Measurements from ENCODE around the gene PXMP4.

The PXMP4 gene

DNA sequence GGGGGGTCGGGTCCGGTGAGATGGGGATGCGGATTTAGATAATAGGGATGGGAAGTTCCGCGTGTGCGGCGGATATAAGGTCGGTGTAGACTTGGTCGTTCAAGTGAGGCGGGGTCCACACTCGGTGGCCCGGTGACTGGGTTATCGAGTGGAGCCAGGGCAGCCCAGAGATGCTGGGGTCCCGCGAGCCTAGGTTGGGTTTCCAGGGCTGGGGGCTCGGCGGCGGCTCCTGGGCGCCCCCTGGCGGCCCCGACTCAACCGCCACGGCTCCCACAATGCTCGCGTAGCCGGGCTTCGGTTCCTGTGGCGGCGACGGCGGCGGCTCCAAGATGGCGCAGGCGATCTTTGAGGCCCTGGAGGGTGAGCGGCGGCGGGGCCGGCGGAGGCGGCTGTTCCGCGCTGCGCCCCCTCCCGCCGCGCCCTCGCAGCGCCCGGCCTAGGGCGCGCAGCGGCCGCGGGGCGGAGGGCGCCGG, 11.6 kb upstream of the PXMP4 start, which contains the start of gene ZNF341 (continued):
- TF ChIP-seq, protein P1, sequence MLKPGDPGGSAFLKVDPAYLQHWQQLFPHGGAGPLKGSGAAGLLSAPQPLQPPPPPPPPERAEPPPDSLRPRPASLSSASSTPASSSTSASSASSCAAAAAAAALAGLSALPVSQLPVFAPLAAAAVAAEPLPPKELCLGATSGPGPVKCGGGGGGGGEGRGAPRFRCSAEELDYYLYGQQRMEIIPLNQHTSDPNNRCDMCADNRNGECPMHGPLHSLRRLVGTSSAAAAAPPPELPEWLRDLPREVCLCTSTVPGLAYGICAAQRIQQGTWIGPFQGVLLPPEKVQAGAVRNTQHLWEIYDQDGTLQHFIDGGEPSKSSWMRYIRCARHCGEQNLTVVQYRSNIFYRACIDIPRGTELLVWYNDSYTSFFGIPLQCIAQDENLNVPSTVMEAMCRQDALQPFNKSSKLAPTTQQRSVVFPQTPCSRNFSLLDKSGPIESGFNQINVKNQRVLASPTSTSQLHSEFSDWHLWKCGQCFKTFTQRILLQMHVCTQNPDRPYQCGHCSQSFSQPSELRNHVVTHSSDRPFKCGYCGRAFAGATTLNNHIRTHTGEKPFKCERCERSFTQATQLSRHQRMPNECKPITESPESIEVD (tag by site-specific recombination; IDR thresholded peaks at IDR 0.05) = no peak
- TF ChIP-seq GLI2 (tag by site-specific recombination; IDR thresholded peaks at IDR 0.05; ENCODE audit: borderline replicate concordance, low read depth) = no peak; the same call in 1 of the 2 replicates
- no peak for TF ChIP-seq ZNF670 (tag by site-specific recombination; IDR thresholded peaks at IDR 0.05; ENCODE audit: low read depth)
- no peak for TF ChIP-seq ZFP41 (tag by site-specific recombination; IDR thresholded peaks at IDR 0.05; ENCODE audit: borderline replicate concordance)
- TF ChIP-seq, protein P2, sequence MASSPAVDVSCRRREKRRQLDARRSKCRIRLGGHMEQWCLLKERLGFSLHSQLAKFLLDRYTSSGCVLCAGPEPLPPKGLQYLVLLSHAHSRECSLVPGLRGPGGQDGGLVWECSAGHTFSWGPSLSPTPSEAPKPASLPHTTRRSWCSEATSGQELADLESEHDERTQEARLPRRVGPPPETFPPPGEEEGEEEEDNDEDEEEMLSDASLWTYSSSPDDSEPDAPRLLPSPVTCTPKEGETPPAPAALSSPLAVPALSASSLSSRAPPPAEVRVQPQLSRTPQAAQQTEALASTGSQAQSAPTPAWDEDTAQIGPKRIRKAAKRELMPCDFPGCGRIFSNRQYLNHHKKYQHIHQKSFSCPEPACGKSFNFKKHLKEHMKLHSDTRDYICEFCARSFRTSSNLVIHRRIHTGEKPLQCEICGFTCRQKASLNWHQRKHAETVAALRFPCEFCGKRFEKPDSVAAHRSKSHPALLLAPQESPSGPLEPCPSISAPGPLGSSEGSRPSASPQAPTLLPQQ (tag by site-specific recombination; IDR thresholded peaks at IDR 0.05) = peak; percentile 32; the same call in 1 of the 2 replicates
- peak; percentile 46; the same call in 1 of the 2 replicates for TF ChIP-seq SP7 (tag by site-specific recombination; IDR thresholded peaks at IDR 0.05)
- TF ChIP-seq ZSCAN16 (tag by site-specific recombination; IDR thresholded peaks at IDR 0.05) = no peak
- TF ChIP-seq, protein P3, sequence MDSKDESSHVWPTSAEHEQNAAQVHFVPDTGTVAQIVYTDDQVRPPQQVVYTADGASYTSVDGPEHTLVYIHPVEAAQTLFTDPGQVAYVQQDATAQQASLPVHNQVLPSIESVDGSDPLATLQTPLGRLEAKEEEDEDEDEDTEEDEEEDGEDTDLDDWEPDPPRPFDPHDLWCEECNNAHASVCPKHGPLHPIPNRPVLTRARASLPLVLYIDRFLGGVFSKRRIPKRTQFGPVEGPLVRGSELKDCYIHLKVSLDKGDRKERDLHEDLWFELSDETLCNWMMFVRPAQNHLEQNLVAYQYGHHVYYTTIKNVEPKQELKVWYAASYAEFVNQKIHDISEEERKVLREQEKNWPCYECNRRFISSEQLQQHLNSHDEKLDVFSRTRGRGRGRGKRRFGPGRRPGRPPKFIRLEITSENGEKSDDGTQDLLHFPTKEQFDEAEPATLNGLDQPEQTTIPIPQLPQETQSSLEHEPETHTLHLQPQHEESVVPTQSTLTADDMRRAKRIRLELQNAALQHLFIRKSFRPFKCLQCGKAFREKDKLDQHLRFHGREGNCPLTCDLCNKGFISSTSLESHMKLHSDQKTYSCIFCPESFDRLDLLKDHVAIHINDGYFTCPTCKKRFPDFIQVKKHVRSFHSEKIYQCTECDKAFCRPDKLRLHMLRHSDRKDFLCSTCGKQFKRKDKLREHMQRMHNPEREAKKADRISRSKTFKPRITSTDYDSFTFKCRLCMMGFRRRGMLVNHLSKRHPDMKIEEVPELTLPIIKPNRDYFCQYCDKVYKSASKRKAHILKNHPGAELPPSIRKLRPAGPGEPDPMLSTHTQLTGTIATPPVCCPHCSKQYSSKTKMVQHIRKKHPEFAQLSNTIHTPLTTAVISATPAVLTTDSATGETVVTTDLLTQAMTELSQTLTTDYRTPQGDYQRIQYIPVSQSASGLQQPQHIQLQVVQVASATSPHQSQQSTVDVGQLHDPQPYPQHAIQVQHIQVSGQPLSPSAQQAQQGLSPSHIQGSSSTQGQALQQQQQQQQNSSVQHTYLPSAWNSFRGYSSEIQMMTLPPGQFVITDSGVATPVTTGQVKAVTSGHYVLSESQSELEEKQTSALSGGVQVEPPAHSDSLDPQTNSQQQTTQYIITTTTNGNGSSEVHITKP (tag by site-specific recombination; IDR thresholded peaks at IDR 0.05) = peak; percentile 59
- no peak for TF ChIP-seq ZNF747 (tag by site-specific recombination; IDR thresholded peaks at IDR 0.05)
- TF ChIP-seq ZNF10 (tag by site-specific recombination; IDR thresholded peaks at IDR 0.05) = no peak
- TF ChIP-seq ZNF133 (tag by site-specific recombination; IDR thresholded peaks at IDR 0.05) = no peak
- TF ChIP-seq ZNF174 (tag by site-specific recombination; IDR thresholded peaks at IDR 0.05) = no peak
- no peak for TF ChIP-seq ZNF112 (tag by site-specific recombination; IDR thresholded peaks at IDR 0.05)
- TF ChIP-seq, protein P4, sequence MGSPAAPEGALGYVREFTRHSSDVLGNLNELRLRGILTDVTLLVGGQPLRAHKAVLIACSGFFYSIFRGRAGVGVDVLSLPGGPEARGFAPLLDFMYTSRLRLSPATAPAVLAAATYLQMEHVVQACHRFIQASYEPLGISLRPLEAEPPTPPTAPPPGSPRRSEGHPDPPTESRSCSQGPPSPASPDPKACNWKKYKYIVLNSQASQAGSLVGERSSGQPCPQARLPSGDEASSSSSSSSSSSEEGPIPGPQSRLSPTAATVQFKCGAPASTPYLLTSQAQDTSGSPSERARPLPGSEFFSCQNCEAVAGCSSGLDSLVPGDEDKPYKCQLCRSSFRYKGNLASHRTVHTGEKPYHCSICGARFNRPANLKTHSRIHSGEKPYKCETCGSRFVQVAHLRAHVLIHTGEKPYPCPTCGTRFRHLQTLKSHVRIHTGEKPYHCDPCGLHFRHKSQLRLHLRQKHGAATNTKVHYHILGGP (tag by site-specific recombination; IDR thresholded peaks at IDR 0.05) = no peak
- TF ChIP-seq, protein P5, sequence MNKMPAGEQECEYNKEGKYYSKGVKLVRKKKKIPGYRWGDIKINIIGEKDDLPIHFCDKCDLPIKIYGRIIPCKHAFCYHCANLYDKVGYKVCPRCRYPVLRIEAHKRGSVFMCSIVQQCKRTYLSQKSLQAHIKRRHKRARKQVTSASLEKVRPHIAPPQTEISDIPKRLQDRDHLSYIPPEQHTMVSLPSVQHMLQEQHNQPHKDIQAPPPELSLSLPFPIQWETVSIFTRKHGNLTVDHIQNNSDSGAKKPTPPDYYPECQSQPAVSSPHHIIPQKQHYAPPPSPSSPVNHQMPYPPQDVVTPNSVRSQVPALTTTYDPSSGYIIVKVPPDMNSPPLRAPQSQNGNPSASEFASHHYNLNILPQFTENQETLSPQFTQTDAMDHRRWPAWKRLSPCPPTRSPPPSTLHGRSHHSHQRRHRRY (tag by site-specific recombination; IDR thresholded peaks at IDR 0.05) = no peak
- TF ChIP-seq ZNF830 (tag by site-specific recombination; IDR thresholded peaks at IDR 0.05; ENCODE audit: low read depth) = no peak
- 0 out of 2 replicates have a peak, but pooled peaks have one; percentile 25 for TF ChIP-seq OVOL3 (tag by site-specific recombination; IDR thresholded peaks at IDR 0.05)
- TF ChIP-seq, protein P6, sequence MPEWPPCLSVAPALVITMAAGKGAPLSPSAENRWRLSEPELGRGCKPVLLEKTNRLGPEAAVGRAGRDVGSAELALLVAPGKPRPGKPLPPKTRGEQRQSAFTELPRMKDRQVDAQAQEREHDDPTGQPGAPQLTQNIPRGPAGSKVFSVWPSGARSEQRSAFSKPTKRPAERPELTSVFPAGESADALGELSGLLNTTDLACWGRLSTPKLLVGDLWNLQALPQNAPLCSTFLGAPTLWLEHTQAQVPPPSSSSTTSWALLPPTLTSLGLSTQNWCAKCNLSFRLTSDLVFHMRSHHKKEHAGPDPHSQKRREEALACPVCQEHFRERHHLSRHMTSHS (tag by site-specific recombination; IDR thresholded peaks at IDR 0.05) = no peak
- no peak for TF ChIP-seq ZNF561 (tag by site-specific recombination; IDR thresholded peaks at IDR 0.05; ENCODE audit: borderline replicate concordance)
- no peak for TF ChIP-seq ZBTB17 (tag by site-specific recombination; IDR thresholded peaks at IDR 0.05)
- TF ChIP-seq EGR2 (tag by site-specific recombination; IDR thresholded peaks at IDR 0.05; ENCODE audit: low read depth) = no peak
- TF ChIP-seq ZNF624 (tag by site-specific recombination; IDR thresholded peaks at IDR 0.05) = no peak
- TF ChIP-seq, protein P7, sequence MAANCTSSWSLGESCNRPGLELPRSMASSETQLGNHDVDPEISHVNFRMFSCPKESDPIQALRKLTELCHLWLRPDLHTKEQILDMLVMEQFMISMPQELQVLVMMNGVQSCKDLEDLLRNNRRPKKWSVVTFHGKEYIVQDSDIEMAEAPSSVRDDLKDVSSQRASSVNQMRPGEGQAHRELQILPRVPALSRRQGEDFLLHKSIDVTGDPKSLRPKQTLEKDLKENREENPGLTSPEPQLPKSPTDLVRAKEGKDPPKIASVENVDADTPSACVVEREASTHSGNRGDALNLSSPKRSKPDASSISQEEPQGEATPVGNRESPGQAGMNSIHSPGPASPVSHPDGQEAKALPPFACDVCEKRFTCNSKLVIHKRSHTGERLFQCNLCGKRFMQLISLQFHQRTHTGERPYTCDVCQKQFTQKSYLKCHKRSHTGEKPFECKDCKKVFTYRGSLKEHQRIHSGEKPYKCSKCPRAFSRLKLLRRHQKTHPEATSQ (tag by site-specific recombination; IDR thresholded peaks at IDR 0.05) = peak; percentile 45; the same call in 1 of the 2 replicates
- TF ChIP-seq, protein P8, sequence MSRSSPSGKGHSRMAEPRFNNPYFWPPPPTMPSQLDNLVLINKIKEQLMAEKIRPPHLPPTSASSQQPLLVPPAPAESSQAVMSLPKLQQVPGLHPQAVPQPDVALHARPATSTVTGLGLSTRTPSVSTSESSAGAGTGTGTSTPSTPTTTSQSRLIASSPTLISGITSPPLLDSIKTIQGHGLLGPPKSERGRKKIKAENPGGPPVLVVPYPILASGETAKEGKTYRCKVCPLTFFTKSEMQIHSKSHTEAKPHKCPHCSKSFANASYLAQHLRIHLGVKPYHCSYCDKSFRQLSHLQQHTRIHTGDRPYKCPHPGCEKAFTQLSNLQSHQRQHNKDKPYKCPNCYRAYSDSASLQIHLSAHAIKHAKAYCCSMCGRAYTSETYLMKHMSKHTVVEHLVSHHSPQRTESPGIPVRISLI (tag by site-specific recombination; IDR thresholded peaks at IDR 0.05) = no peak
- TF ChIP-seq, protein P9, sequence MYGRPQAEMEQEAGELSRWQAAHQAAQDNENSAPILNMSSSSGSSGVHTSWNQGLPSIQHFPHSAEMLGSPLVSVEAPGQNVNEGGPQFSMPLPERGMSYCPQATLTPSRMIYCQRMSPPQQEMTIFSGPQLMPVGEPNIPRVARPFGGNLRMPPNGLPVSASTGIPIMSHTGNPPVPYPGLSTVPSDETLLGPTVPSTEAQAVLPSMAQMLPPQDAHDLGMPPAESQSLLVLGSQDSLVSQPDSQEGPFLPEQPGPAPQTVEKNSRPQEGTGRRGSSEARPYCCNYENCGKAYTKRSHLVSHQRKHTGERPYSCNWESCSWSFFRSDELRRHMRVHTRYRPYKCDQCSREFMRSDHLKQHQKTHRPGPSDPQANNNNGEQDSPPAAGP (tag by site-specific recombination; IDR thresholded peaks at IDR 0.05) = peak; percentile 48; the same call in 1 of the 2 replicates
- TF ChIP-seq ZNF157 (tag by site-specific recombination; IDR thresholded peaks at IDR 0.05) = no peak

Measured in HEK293 (cell line).